ENCODE data around the gene FHOD3.

FHOD3 gene

DNA sequence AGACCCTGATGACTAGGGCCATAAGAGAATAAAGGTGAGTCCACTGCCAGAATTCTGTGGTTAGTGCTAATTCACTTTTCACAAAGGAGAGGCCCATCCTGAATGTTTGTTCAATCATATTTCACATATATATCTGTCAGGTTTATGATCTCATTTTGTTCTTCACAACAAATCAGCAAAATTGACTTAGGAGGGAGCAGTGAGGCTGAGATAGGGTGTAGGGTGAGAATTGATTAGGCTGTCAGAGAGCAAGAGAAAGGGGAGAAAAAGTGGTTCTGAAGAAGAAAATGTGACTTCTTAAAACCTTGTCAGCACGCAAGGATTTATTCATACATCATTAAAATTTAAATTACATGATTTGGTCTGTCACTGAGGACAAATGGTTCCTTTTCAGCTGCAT, 117.7 kb downstream of the FHOD3 start:
- DNase-seq: no peak

DNA sequence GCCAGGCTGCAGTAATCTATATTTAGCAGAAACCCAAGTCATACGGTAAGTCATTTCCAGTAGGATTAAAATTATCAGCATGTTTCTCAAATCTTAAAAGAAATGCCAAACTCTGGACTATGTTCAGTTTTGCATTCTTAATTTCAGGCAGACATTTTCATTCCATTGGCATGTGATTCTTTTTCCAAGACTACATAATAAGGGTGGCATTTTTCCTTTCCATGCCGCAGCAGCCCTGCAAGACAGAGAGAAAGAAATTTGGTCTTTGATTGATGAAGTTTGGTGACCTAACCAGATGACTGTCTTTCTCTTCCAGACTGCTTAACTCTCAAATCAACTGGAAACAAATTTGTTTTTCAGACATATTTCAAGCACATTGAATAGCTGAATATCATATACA, 118.1 kb downstream of the FHOD3 start:
- no peak for DNase-seq

DNA sequence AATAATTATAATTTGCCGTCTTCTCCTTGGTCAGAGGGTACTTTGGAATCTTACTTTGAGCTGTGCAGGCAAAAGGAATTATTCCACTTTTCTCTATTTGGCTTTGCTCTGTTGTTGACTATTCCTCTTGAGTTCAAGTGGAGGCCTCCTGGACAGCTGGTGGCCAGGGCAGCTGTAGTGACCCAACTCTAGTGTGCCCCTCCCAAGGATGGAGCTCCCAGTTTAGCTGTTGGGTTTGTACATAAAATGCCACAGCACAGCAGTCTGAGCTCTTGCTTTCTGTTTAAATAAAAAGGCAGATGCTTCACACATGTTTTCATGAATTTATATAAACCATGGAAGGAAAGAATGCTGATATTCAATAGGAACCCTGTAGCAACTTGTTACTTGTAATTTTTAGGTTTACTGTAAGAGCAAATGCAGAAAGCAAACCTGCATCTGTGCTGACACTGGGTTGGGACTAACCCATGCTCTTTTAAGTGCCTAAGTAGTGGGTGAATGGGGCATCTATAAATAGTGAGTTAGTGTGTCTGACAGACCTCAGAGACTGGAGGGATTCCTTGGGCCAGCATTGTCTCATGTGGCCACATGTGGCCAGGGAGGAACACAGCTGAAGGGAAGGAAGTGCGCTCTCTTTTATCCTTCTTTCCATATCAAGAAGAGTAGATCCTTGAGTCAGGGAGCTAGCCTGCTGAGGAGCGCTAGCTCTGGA, 121.8 kb downstream of the FHOD3 start:
- DNase-seq: no peak

DNA sequence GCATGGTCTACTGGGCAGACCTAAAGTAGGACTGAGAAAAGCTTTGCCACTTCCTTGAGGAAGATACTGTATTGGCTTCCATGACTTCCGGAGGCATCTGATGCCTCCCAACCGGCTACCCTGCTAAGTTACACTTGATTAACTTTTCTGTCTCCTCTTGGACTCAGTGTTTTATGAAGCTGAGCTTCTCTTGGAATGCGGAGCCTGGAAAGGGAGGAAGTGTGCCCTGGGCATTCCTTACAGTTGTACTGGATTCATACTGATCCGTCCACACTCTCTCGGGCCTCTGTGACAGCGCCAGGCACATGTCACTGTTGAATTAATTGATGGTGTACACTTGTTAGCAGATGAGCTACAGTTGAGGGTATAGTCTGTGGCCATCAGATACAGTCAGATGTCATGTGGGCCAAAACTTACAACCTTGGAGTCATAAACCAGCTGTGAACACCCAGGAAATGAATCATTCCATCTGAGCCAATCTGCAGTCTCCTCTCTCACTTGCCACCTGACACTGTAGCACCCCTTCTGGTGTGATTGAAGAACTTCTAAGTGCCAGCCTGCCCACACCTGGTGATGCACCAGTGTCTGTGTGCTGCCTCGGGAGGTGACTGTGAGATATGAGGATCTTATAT, 122.5 kb downstream of the FHOD3 start:
- peak; percentile 34 for DNase-seq

DNA sequence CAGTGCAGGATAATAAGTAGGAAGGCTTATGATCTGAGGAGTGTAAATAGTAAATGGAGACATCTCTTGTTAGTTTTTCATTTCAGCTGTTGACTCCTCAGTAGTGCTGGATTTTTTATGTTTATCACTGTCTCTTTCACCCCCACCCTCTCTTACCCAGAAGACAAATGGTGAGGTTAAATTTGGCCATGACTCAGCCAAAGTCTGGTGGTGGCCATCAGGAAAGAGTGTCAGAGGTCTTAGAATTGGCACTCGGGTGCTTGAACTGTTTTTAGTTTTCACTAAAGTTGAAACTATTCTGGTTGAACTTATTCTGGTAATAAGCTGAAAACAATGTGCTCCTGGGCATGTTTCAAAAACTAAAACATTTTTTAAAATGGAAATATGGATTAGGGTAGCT, 123.3 kb downstream of the FHOD3 start:
- DNase-seq: no peak

DNA sequence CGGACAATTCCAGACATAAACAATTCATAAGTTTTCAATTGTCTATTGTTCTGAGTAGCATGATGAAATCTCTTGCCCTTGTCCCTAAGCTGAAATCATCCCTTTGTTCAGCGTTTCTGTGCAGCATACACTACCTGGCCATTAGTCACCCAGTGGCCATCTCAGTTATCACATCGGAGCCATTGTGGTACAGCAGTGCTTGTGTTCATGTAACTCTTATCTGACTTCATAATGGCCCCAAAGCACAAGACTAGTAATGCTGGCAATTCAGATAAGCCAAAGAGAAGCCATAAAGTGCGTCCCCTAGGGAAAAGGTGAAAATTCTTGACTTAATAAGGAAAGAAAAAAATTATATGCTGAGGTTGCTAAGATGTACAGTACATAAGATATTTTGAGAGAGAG, 127.2 kb downstream of the FHOD3 start:
- no peak for DNase-seq

DNA sequence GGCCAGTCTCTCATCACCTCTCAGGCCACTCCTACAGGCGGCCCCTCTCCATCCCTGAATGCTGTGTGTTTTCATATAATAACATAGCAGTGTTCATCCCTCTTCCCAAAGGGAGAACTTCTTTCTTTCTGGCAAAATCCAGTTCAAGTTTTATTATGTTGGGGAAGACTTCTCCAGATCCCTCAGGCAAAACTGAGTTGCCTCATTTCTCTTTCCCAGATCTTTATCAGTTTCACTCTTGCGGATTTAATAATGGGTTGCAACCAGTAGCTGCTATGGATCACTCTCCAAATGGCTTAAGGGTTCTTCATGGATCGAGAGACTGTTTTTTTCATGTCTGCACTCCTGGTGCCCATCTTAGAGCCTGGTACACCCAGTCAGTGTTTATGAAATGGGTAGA, 129.9 kb downstream of the FHOD3 start:
- no peak for DNase-seq

DNA sequence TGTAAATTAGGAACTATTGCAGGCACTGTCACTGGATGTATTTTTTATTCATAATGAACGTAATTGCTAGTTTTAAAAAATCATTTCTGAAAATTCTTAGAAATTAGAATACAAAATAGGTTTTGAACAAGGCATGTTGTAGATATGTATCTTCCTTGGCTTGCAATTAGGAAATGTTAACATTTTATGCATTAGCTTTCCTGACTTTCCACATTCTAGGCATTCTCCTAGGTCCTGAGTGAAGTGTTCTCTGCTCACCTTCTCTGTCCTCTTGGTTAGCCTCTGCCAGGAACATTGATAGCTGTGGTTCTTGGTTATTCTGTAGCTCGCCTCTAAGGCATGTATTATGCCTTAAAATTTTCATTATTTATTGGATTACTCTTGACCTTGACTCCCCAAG, 130.3 kb downstream of the FHOD3 start:
- DNase-seq: no peak

DNA sequence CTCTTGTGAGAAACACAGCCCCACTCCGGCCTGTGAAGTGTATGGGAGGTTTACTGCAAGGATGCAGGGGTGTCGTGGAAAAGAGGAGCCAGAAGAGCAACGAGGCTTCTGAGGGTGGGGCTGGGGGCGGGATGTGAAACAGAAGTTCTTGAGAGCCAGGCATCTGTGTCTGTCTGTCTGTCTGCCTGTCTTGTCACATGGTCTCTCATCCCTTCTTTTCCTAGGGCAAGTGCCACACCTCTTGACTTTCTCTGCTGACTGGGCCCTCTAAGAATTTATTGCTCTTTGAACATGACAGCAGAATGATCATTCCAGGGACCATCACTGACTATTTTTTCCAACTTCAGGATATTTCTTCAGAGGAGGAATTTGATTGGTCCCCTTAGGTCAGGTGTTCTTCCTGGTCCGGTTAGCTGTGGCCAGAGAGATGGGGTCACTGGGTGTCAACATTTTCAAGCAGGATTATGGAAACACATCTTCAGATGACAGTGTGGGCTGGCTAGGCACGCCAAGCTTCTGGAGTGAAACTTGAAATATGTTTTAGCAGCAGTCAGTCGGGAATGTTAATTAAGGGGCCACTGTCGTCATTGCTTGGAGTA, 131.0 kb downstream of the FHOD3 start:
- no peak for DNase-seq

DNA sequence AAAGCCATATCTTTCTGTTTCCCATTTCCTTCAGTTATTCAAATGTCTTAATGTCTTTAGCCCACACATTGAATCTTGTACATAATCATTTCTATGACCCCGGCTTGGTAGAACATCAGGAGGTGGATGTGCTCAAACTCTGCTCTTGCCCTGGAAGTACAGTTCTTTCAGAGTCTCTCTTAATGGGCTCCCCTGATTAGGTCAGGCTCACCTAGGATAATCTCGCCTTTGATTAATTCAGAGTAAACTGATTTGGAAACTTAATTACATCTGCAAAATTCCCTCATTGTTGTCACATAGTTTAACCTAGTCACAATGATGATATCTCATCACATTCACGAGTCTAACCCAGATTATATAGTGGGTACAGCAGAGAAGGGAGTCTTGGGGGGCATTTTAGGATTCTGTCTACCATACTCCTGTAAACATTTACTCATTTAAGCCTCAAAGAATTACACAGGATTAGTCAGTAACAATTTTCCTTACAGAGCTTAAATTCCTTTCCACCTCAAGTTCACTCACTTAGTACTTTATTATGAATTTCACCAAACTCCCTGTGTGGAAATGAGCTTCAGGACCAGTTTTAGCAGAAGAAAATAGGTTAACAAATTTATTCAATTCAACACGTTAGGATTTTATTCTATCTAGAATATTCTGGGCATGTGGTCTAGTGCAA, 135.5 kb downstream of the FHOD3 start:
- no peak for DNase-seq

DNA sequence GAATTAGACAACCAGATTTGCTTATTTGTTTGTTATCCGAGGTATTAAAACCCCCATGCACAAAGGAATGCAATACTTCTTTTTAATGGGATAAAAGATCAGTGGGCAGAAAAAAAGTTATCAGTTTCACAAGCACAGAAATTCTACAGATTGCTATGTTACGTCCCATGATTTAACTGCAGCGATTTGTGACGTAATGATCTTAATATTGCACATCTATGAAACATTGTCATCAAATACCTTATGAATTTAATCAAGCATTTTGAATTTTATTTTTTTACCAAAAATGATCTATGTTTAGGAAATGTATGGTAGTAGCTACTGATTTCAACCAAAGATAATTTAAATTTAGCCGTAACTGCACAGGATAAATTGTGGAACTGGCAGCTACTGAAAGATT, 138.9 kb downstream of the FHOD3 start:
- no peak for DNase-seq

DNA sequence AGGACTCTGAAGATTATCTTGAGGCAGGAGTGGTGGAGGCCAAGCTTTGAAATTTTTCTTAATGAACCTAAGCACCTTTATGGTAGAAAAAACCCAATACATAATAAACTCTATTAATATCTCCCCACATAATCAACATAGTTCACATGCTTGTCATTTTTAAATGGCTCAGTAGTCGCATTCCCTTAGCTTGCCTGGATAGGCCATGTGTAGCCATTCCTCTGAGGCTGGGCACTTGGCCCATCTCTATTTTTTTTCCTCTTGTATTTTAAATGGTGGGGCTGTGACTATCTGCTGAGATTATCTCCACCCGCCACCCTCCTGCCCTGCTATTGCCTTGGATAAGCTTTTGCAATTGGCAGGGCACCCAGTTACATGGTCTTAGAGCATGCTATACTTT, 143.1 kb downstream of the FHOD3 start:
- DNase-seq: no peak

DNA sequence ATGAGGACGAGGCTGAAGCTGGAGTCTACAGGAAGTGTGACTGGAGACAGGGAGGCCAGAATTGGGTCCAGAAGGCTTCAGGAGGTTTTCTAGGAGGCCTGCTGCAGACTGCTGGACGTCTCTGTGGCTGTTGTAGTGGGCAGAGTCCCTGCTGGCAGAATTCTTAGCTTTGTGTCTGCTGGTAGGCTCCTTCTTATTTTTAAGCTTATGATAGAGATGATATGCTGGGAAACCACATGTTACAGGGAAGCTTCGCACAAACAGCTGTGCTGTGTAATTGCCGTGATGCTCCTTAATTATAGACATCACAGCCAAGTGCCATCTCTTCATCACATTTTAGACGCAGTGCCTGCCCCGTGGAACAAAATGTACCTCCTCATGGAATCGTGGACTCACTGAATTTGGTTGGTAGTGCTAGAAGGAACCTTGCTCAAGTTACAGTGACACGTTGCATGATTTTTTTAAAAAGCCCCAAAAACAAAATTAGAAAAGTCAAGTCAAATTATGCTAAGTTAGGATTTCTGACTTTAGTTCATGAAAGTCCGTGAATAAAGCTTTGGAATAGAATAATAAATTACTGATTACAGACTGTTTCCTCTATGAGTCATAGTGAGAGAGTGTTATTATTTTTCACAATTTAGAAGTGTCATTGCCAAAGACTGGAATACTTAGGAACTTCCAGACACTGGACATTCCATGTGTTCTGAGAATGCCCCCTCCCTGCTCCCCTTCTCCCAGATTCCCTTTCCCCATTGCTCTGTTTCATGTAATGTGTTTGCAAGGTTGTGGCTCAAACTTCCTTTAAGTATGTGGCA, 144.1 kb downstream of the FHOD3 start:
- no peak for DNase-seq

DNA sequence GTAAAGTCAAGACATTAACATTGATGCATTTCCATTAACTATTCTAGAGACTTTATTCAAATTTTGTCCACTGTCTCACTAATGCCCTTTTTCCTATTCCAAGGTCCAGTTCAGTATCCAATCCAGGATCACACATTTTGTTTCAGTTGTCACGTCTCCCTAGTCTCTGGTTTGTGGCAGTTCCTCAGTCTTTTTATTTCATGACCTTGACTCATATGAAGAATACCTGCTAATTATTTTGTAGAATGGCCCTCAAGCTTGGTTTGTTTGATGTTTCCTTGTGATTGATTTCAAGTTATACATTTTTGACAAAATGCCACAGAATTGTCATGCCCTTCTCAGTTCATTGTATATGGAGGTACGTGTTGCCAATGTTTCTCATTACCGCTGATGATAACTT, 145.2 kb downstream of the FHOD3 start:
- no peak for DNase-seq

DNA sequence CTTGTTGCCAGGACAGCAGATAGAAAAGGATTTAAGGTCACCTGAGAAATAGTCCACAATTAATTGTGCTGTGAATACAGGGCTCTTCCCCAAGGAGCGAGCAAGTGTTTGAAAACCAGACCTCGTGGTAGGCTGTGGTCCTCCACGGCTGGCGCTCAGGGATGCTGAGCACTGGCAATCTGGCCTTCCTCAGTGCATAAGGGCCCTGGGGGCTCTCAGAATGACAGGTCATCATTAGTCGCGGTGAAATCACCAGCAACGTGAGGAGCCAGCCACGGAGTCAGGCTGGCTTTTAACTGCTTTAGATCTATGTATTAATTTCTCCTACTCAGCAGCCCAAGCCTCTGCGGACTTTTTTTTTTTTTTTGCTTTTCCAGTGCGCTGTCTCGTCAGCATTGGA, 148.5 kb downstream of the FHOD3 start:
- DNase-seq: no peak

DNA sequence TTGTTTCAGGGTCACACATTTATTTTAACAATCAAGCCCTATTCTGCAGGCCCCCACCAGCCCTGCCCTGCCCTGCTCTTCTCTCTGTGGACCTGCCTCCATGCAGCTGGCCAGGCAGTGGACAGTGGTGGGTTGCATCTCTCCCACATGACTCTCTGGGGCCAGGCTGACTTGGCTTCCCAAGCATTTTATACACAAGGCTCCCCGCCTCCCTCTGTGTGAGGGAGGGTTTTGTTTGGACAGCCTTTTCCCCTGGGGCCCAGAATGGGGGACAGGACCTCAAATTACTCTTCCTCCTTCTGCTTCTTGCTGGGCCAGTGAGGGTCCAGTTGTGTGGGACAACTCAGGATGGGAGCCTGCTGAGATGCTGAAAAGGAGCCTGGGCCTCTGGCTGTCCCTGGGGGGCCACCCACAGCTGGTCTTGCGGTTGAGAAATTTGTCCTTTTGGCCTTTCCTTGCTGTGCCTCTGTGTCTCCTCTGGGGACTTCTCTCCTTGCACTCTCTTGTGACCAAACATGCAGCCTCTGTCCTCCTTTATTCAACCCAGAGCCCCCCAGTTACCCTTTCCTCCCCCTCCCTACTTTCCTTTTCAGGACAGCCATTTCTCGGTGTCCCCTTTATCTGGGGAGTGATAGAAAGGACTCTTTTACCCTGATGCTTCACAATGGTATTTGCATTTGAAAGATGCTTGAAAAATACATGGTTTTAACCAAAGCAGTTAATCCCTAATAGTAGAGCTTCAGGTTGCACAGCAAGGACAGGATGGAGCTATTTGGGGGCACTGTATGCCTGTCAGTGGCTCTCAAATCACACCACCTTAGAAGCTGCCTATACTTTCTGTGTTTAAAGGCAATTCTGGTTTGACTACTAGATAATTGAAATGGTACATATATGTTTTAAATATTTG, 151.1 kb downstream of the FHOD3 start:
- DNase-seq: peak; percentile 49

DNA sequence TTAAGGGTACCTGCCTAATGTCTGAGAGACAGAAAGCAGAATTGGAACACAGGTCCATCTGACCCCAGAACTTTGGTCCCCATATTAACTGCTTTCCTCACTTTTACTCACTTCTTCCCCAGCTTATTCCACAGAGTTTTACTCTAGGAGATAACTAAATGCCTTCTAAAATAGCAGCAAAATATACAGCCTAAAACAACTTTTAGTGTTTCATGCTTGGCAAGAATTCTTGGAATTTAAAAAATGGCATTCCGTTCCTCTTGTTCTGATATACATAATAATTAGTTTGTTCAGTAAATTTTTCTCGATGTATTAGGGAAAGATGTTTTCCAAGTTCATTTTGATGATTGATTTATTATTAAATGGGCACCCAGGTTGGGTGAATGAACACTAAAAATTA, 151.9 kb downstream of the FHOD3 start:
- DNase-seq: no peak

DNA sequence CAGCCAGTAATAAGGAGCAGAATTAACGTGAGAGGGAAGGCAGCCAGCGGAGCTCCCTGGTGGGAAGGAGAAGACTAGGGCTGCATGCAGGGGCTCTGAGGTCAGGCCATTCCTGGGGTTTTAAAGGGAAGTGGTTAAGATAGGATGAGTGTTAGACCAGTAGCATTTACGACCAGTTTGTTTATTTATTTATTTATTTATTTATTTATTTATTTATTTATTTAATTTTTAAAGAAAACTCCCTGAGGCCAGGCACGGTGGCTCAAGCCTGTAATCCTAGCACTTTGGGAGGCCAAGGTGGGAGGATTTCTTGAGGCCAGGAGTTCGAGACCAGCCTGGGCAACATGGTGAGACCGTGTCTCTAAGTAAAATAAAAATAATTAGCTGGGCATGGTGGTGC, 152.8 kb downstream of the FHOD3 start:
- DNase-seq: no peak

DNA sequence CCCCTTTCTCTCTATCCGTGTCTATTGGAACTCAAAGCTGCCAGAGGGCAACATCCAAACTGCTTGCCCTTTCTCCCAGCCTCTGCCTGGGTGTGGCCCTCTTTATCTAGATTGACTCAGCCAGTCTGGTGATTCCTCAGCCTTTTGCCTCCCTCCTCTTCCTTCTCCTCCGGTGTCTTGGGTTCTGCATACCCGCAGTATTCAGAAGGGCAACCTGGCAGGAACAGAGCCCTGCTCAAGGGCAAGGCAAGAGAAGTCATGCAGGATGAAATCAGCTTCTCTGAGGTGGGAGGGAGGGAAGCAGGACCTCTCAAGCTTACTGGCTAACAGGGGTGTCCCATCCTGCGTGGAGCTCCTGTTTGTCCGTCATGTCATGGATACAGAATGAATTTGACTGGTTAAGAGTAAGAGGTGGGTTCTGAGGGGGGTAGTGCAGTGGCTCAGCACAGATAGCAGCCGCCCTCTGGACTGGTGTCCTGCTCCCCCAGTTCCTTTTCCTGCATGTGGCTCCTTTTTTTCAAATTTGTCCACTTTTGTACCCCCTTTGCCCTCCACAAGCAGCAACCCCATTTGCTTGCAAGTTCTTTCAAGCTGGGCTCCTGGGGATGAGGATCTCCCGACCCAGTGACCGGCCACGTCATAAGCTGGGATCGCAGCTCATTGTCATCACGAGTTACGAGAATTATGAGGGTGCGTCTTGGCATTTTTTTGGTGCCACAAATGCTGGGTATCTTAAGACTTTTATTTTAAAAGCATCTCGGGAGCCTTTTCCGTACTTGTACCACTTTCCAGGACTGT, 154.1 kb downstream of the FHOD3 start:
- no peak for DNase-seq

DNA sequence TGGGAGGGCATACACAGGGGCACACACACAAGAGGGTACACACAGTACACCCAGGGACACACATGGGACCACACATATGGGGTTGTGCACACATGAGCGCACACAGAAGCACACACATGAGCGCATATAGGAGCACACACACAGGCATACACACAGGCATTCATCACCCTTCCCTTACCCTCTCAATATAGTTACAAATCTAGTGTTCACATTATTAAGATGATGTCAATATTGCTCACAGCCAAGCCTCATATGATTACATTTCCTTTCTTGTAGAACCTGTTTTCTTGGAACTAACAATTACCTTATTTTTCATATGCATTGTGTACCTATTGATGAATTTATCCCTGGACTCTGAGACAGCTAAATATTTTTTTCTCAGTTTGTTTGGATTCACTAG, 156.7 kb downstream of the FHOD3 start:
- no peak for DNase-seq

DNA sequence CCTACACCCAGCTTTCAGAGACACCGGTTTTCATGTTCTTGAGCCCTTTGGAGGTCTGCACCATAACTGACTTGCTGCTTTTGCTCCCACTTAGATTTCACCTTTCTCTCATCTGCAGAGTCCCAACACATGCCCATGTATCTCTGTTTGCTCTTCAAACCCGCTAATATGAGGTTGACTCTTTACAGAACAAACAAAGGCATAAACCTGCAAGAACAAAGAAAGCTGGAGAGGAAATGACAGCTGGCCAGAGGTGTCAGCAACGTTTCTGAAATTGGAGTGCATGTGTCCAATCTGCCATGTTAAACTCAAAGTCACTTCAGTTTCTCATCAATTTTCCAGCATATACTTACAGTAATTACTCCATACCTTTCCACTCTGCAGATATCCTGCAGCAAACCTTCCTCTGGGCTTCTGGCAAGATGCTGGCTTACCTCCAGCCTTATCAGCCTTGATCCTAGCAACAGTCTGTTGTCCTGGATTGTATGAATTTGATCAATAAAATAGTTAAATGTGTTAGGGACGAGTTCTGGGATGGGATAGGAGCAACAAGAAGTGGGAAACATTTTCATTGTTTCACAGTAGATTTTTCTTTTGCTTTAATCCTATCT, 157.4 kb downstream of the FHOD3 start:
- peak; percentile 69 for DNase-seq
